ENCODE measurements around the gene CFAP74. TPM values are rescaled to one million over a fixed set of nuclear protein-coding genes. Genes with fewer than 3 reads are reported as not detected.
A peak's percentile ranks its signal among the peaks of the same experiment; 100 is the strongest.

The CFAP74 gene
- total and polyA plus RNA-seq, 2 of the 4 experiments (the other 2 are of a cell fraction), result not detected

GRCh38 chr1:1889090-1889750 lies 114.4 kb downstream of the CFAP74 start:
- no peak overlapping the region for H2BK20ac ChIP-seq (ENCODE audit: low read depth, low read length)
- peak overlapping the region; percentile 87 for H3K4me3 ChIP-seq (ENCODE audit: insufficient read depth, low read depth, low read length)
- H3K9me1 ChIP-seq (ENCODE audit: insufficient read depth, low read length), result no peaks in the 10 kb centered on the region; the same call in 1 of the 2 replicates
- no peak for ATAC-seq (ENCODE audit: low read depth)
- no peak overlapping the region for H2BK15ac ChIP-seq (ENCODE audit: low read depth, low read length)
- POLR2A ChIA-PET (ENCODE audit: unreplicated experiment), result interaction anchor here (0.7 kb wide), 1 partner anchor 82 kb away, joined by 8 read pairs; no protein-coding TSS in a partner anchor
- peak overlapping the region; percentile 91 for H3K9ac ChIP-seq (ENCODE audit: low read depth, low read length)
- peak overlapping the region; percentile 38; the same call in 1 of the 2 replicates for H3K56ac ChIP-seq (ENCODE audit: extremely low read depth, insufficient read depth, low read length)
- H4K91ac ChIP-seq (ENCODE audit: insufficient read depth, low read depth, low read length), result no peak overlapping the region
- no peak overlapping the region for H3K18ac ChIP-seq (ENCODE audit: low read depth, low read length)
- H3K27ac ChIP-seq (ENCODE audit: insufficient read depth, low read length), result peak overlapping the region; percentile 84
- no peaks in the 10 kb centered on the region for H3K9me3 ChIP-seq (ENCODE audit: control insufficient read depth, insufficient read depth, low read length)
- peaks cover 13 to 21% of the 10 kb centered on the region in 2 experiments for H3K79me1 ChIP-seq (ENCODE audit: low read depth in 1 of 2, low read length in 2 of 2)
- H3K36me3 ChIP-seq (ENCODE audit: control insufficient read depth, insufficient read depth, low read length), result no peaks in the 10 kb centered on the region; the same call in none of the 2 replicates
- H3K23ac ChIP-seq (ENCODE audit: low read depth, low read length), result peak overlapping the region; percentile 76
- peak overlapping the region; percentile 86; the same call in 1 of the 2 replicates for H2AK5ac ChIP-seq (ENCODE audit: low read depth, low read length)
- H2BK5ac ChIP-seq (ENCODE audit: low read depth, low read length, poor library complexity, severe bottlenecking), result peak overlapping the region; percentile 28
- H2BK120ac ChIP-seq (ENCODE audit: low read depth, low read length), result no peak overlapping the region
- peaks cover 58% of the 10 kb centered on the region for H4K20me1 ChIP-seq (ENCODE audit: insufficient read depth, low read length)
- dilution Hi-C loops (cut with HindIII; ENCODE audit: low sequenced_read_pairs, unreplicated experiment), result loop anchor here (10.0 kb wide), 1 partner anchor 64 kb away; no protein-coding TSS in a partner anchor
- H4K5ac ChIP-seq (ENCODE audit: low read depth, low read length), result no peak overlapping the region
- WGBS, 2 experiments (ENCODE audit: extremely low coverage in 2 of 2, insufficient read length in 1 of 2), result 17% methylated on average over 2 of the region's 9 CpGs; no CpG with 5 or more reads in 1 of the 2 experiments
- CTCF ChIA-PET, result interaction anchor here (0.6 kb wide), 1 partner anchor 265 kb away, joined by 4 read pairs; no protein-coding TSS in a partner anchor
- TF ChIP-seq, protein P1, sequence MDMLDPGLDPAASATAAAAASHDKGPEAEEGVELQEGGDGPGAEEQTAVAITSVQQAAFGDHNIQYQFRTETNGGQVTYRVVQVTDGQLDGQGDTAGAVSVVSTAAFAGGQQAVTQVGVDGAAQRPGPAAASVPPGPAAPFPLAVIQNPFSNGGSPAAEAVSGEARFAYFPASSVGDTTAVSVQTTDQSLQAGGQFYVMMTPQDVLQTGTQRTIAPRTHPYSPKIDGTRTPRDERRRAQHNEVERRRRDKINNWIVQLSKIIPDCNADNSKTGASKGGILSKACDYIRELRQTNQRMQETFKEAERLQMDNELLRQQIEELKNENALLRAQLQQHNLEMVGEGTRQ (IDR thresholded peaks at IDR 0.05; ENCODE audit: low read depth, low read length), result no peak
- no peak for TF ChIP-seq MAFK (IDR thresholded peaks at IDR 0.05; ENCODE audit: low read depth, low read length)
- no peak for TF ChIP-seq MXI1 (IDR thresholded peaks at IDR 0.05; ENCODE audit: borderline replicate concordance, low read depth, low read length)
- TF ChIP-seq RCOR1 (IDR thresholded peaks at IDR 0.05; ENCODE audit: insufficient replicate concordance, low read length), result no peak
- TF ChIP-seq ELK1 (IDR thresholded peaks at IDR 0.05; ENCODE audit: borderline replicate concordance, low read depth, low read length), result no peak
- peak; percentile 27; the same call in 1 of the 2 replicates for TF ChIP-seq CEBPB (IDR thresholded peaks at IDR 0.05; ENCODE audit: low read depth, low read length)
- peak overlapping the region; percentile 90 for H3K4me2 ChIP-seq (ENCODE audit: low read depth, low read length)
- peak overlapping the region; percentile 87; the same call in 1 of the 2 replicates for H3K14ac ChIP-seq (replicated peaks; ENCODE audit: low read depth, low read length)
- in situ Hi-C loops (cut with MboI; ENCODE audit: low sequenced_read_pairs), result loop anchor here (10.0 kb wide), 1 partner anchor 94 kb away; no protein-coding TSS in a partner anchor
- no peaks in the 10 kb centered on the region for H3K27me3 ChIP-seq (ENCODE audit: control insufficient read depth, insufficient read depth, low read length)
- H3K4ac ChIP-seq (ENCODE audit: low read depth, low read length), result no peak overlapping the region
- H4K8ac ChIP-seq (ENCODE audit: low read depth in 2 of 2, low read length in 2 of 2), result peak overlapping the region in 1 of 2 experiments; percentile 94; a peak in 1 of 4 replicates
- intact Hi-C loops (cut with micrococcal nuclease), result loop anchor here (5.0 kb wide), 2 partner anchors 62 to 102 kb away; no protein-coding TSS in a partner anchor
- no peak overlapping the region for H2AFZ ChIP-seq (replicated peaks; ENCODE audit: low read length, poor library complexity)
- peaks cover 11% of the 10 kb centered on the region for H3K4me1 ChIP-seq (ENCODE audit: control insufficient read depth, insufficient read depth, low read length)
- no TSS peak for BruUV-seq (replicated peaks)
- peak; percentile 24 for DNase-seq
- H2AK9ac ChIP-seq (replicated peaks; ENCODE audit: low read depth, low read length, poor library complexity), result no peak overlapping the region
